ENCODE results near the gene CCDC43.
"Not testable (repeated sequence)": the region's sequence is repeated elsewhere in the genome, so short reads cannot be mapped to it uniquely, and the experiment has no call there.

Gene CCDC43

GRCh38 chr17:44666006-44666405, 23.6 kb downstream of the CCDC43 start:
- DNase-seq: no peak

DNA sequence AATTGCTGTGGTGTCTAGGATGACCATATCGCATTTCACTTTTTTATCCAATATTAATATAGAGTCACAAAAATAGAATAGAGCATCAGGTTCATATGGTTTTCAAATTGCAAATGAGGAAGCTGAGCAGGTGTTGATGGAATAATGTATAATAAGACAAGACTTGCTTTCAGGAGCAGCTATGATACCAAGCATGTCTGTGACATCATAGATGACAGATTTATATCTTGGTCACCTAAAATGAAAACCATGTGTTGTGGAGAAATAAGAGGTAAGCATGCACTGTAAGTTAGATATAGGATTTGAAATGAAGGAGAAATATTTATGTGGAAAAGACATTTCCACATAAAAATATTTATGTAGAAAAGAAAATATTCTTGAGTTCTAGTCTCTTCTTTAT, 24.7 kb downstream of the CCDC43 start:
- no peak for DNase-seq

- DNase-seq: no peak
These were observed 26.5 kb downstream of the CCDC43 start for GRCh38 chr17:44663095-44663494.

DNA sequence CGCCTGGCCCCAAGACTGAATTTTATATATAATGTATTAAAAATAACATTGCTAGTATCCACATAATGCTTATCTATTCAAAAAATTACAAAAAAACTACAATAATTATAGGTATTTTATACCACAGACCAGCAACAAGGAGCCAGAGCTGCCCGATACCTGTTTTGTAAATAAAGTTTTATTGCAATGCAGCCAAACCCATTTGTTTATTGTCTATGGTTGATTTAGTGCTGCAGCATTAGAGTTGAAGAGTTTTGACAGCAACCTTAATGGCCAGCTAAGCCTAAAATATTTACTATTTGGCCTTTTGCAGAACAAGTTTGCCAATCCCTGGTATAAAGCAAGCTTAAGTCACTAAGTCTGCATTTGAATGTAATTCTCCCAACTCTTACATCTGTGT, 27.7 kb downstream of the CCDC43 start:
- DNase-seq: no peak

- DNase-seq: peak in 1 of 6 experiments; percentile 5
These were observed 33.4 kb downstream of the CCDC43 start, which contains the start of gene MEIOC for GRCh38 chr17:44655983-44656710. TSS of gene MEIOC (plus strand) at chr17:44656468. CDS start at chr17:44656614, 146 bp downstream.

DNA sequence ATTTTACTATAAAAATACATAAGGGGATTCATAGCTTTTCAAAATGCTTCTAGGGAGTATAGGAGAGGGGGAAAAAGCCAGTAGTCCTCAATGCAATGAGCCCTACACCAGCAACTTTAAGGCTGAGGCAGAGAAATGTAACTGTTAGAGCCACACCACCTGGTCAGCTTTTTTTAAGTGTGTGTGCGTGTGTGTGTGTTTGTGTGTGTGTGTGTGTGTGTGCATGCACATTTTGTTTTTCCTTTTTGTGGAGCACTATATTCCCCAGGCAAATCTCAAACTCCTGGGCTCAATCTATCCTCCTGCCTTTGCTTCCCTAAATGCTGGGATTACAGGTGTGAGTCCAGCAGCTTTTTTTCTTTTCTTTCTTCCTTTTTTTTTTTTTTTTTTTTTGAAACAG, 35.6 kb downstream of the CCDC43 start:
- DNase-seq: no peak

- DNase-seq: no peak
These were observed 36.2 kb downstream of the CCDC43 start for GRCh38 chr17:44653384-44653783.

DNA sequence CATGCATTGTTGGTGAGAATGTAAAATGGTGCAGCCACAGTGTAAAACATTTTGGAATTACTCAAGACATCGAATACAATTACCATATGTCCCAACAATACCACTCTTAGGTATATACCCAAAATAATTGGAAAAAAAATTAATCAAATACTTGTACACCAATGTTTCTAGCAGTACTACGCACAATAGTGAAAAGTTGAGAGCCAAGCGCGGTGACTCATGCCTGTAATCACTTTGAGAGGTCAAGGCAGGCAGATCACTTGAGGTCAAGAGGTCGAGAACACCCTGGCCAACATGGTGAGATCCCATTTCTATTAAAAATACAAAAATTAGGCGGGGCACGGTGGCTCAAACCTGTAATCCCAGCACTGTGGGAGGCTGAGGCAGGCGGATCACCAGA, 36.8 kb downstream of the CCDC43 start:
- DNase-seq: no peak

- DNase-seq: no peak
These were observed 38.3 kb downstream of the CCDC43 start for GRCh38 chr17:44651228-44651627.

DNA sequence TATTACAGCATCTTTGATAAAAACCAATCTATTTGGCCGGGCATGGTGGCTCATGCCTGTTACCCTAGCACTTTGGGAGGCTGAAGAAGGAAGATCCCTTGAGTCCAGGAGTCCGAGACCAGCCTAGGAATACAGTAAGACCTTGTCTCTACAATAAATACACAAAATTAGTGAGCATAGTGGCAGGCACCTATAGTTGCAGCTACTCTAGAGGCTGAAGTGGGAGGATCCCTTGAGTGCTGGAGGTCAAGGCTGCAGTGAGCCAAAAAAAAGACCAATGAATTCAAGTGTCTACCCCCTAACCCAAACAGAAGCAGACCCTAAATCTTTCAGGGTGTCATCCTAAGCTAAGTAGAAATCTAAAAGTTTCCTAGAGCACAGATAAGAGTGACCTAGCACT, 40.6 kb downstream of the CCDC43 start:
- no peak for DNase-seq

- DNase-seq: no peak
These were observed 41.8 kb downstream of the CCDC43 start for GRCh38 chr17:44647736-44648135.

- no peak for DNase-seq
These were observed 43.3 kb downstream of the CCDC43 start for GRCh38 chr17:44646280-44646679.

- DNase-seq: no peak
These were observed 44.2 kb downstream of the CCDC43 start for GRCh38 chr17:44645341-44645740.

DNA sequence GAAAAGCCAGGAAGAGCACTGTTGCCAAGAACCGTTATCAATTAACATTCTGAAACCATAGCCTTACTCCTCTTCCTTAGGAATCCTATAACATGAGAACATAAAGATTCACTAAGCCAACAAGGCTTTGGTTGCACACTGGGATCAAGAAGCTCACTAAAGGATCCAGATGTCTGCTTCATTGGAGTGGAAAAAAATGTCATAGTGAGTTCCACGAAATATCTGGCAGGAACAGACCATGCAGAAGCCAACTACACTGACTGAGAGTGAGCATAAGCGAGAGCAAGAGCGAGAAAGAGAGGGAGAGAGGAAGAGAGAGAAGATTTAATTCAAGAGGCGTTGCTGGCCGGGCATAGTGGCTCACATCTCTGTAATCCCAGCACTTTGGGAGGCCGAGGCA, 46.7 kb downstream of the CCDC43 start:
- no peak for DNase-seq

- no peak for DNase-seq
These were observed 52.5 kb downstream of the CCDC43 start for GRCh38 chr17:44637066-44637465.

- DNase-seq: no peak
These were observed 53.0 kb downstream of the CCDC43 start for GRCh38 chr17:44636562-44636961.

DNA sequence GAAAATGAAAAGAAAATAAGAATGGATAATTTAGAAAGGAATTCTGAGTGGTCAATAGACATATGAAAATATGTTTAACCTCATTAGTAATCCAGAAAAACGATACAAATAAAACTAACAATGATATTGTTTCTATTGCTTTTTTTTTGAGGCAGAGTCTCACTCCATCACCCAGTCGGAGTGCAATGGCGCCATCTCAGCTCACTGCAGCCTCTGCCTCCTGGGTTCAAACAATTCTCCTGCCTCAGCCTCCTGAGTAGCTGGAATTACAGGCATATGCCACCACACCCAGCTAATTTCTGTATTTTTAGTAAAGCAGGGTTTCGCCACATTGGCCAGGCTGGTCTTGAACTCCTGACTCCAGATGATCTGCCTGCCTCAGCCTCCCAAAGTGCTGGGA, 55.2 kb downstream of the CCDC43 start:
- not testable (repeated sequence) for DNase-seq

GRCh38 chr17:44633998-44634397, 55.6 kb downstream of the CCDC43 start:
- no peak for DNase-seq

GRCh38 chr17:44630703-44631102, 58.9 kb downstream of the CCDC43 start:
- DNase-seq: no peak

- no peak for DNase-seq
These were observed 60.3 kb downstream of the CCDC43 start for GRCh38 chr17:44629314-44629713.

DNA sequence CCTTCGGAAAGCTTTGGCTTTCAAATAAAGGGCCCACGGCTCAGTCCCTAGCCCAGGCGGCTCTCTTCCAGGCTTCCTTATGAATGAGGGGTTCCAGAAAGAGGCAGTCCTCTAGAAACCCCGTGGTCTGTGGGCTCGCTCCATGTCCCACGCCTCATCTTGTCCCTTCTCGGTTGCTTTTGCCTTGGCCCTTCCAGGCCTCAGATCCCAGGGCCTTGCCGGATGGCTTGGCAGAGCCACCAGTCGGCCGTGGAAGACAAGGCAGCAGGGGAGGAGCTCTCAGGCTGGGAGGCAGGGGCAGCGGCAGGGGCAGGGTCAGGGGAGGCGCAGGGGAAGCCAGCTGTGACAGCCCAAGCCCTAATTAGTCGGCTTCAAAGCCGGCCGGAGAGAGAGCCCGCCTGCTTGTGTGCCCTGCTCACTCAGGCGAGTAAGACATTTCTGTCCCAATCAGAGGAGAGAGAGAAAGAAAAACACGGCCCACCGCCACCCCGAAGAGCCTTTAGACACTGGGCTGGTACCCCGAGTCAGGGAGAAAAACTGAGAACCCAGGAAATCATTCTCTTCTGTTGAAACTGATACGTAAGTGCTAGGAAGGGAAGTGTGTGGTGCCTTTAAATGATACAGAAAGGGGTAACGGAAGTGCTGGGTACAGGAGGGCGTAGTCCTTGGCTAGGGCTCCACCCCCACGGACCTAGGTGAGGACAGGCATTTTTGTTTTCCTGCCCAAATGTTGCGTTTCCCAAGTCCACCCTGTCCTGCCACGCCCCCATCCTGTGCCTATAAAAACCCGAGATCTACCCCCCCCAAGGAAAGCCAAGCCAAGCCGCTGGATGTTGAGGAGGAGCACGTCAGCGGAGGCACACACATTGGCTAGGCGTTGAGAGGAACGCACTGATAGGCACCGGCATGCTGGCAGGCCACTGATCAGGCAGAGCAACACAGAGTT, 61.1 kb downstream of the CCDC43 start:
- DNase-seq: no peak

DNA sequence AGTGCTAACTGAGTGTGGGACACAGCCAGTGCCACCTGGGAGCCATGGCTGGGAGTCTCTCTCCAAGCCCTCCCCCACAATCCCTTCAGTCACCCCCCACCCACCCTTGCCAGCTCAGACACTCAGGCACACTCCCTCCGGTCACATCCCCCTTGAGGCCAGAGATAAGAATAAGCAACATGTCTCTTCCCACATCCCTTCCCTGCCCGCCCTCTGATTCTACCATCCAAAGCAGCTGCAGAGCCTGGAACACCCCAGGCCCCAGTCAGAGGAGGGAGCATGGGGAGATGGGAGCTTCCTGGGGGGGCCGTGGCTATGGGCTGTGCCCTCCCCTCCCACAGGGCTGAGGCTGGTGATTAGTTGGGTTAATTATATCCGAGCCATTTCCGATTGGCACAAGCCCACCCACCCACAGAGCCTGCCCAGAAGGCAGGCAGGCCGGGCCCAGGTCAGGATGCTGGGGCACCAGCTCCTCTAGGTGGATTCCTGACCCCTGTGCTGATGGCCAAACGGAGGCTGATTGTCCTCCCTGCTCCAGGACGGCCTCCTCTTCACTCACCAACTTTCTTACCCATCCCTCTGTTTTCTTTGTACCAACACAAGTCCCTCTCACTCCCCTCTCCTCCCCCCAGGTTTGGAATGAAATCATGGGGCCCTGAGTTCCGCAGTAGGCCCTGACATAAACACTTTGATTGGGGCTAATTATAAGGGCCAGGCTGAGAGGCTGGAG, 61.9 kb downstream of the CCDC43 start:
- no peak for DNase-seq
